ENCODE results near the gene UQCRH. TPM values are rescaled to one million over a fixed set of nuclear protein-coding genes. Genes with fewer than 3 reads are reported as not detected.
"Not testable (repeated sequence)": the region's sequence is repeated elsewhere in the genome, so short reads cannot be mapped to it uniquely, and the experiment has no call there.

The UQCRH gene
- total and polyA plus RNA-seq, 2 of the 8 experiments (the other 6 are each of a cell fraction or from before 2014, with no cell fraction given): 626 to 1,112 TPM

DNA sequence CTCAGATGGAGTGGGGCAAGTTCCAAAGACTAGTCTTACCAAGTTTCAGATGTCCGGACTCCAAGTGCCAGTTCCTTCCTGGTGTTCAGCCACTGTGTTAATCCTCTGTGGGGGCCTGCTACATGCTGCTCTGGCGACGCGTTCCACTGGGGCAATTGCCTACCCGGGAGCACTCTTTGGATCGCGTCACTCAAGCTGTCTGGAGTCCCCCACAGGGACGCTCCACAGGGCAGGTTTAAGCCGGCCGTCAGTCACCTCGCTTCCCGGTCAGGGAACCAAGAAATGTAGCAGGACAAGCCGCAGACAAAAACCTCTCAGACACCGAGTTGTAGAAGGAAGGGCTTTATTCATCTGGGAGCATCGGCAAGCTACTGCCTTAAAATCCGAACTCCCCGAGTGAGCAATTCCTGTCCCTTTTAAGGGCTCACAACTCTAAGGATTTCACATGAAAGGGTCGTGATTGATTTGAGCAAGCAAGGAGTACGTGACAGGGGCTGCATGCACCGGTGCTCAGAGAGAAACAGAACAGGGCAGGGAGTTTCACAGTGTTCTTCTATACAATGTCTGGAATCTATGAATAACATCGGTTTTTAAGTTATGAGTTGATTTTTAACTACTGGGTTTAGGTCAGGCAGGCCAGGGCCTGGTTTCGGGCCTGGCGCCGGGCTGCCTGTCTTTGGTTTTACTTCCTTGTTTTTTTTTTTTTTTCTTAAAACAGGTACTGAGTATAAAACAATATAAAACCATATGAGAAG, 28.5 kb downstream of the UQCRH start:
- H2BK20ac ChIP-seq (ENCODE audit: low read length); H3K36me3 ChIP-seq (ENCODE audit: control insufficient read depth in 2 of 4, insufficient read depth in 4 of 4, low read length in 3 of 4); H3K23ac ChIP-seq (ENCODE audit: insufficient read length); H2AFZ ChIP-seq (ENCODE audit: low read length); H3K4me1 ChIP-seq (replicated peaks in 1 of 4; ENCODE audit: control insufficient read depth in 3 of 4, insufficient read depth in 4 of 4, low read length in 3 of 4); H3K79me1 ChIP-seq (ENCODE audit: low read depth, low read length); H3K27ac ChIP-seq (ENCODE audit: low read depth, low read length); H3K27me3 ChIP-seq (replicated peaks in 1 of 4; ENCODE audit: control insufficient read depth in 3 of 4, extremely low read depth in 1 of 4, insufficient read depth in 3 of 4, low read length in 3 of 4); H2BK5ac ChIP-seq (ENCODE audit: low read depth, low read length); H4K8ac ChIP-seq (ENCODE audit: extremely low read depth, insufficient read depth, low read length); H3K4ac ChIP-seq (replicated peaks; ENCODE audit: insufficient read length, low read depth, low read length); H2AK5ac ChIP-seq (ENCODE audit: low read depth, low read length); H3K14ac ChIP-seq (ENCODE audit: insufficient read length); H3K79me2 ChIP-seq (ENCODE audit: control insufficient read depth in 1 of 2, insufficient read depth in 2 of 2, low read length in 2 of 2); H4K5ac ChIP-seq (ENCODE audit: insufficient read length, low read depth, low read length); DNase-seq (ENCODE audit: low read depth in 1 of 2, low spot score in 2 of 2); H3K9me3 ChIP-seq (ENCODE audit: insufficient read depth in 2 of 2, low read depth in 1 of 2, low read length in 1 of 2); H2BK12ac ChIP-seq (ENCODE audit: low read depth, low read length); H4K91ac ChIP-seq (replicated peaks; ENCODE audit: insufficient read length, low read length); H2BK120ac ChIP-seq (replicated peaks; ENCODE audit: low read depth, low read length); H3K9ac ChIP-seq (replicated peaks in 1 of 4; ENCODE audit: extremely low read depth in 1 of 4, low read depth in 3 of 4, low read length in 3 of 4); H3K18ac ChIP-seq (ENCODE audit: extremely low read depth, low read length); H2BK15ac ChIP-seq (ENCODE audit: low read length); H4K20me1 ChIP-seq (replicated peaks in 1 of 2; ENCODE audit: control insufficient read depth in 1 of 2, insufficient read depth in 2 of 2, low read length in 2 of 2); H3K56ac ChIP-seq (replicated peaks; ENCODE audit: insufficient read length, low read depth, low read length); FAIRE-seq; H3K4me3 ChIP-seq (ENCODE audit: extremely low read depth in 1 of 4, insufficient read depth in 2 of 4, low read depth in 3 of 4, low read length in 4 of 4); H3K4me2 ChIP-seq (ENCODE audit: insufficient read depth in 1 of 2, low read depth in 2 of 2, low read length in 2 of 2); H3K23me2 ChIP-seq (ENCODE audit: low read depth, low read length): not testable (repeated sequence)
- 91% methylated on average over 24 of the region's 24 CpGs; no CpG with 5 or more reads in 1 of the 2 experiments for WGBS, 2 experiments (ENCODE audit: extremely low coverage in 1 of 2, insufficient coverage in 1 of 2, insufficient read length in 1 of 2, insufficient replicate concordance in 2 of 2, low coverage in 1 of 2, low lambda C conversion rate in 2 of 2, missing lambda C conversion rate in 1 of 2)
- CTCF ChIA-PET (ENCODE audit: partially characterized antibody): interaction anchor here (0.6 to 2.0 kb wide), 4 partner anchors 8 to 1462 kb away, joined by 3 to 6 read pairs (median 3); no protein-coding TSS in a partner anchor
- POLR2A ChIA-PET (ENCODE audit: partially characterized antibody): interaction anchor here (1.2 to 2.6 kb wide), 4 partner anchors 15 to 24 kb away, joined by 3 to 20 read pairs (median 10); no protein-coding TSS in a partner anchor
